ENCODE data around the gene FGF19.

FGF19 gene

GRCh38 chr11:69667619-69668604 is 35.9 kb downstream of the FGF19 start:
- DNase-seq = no peak

DNA sequence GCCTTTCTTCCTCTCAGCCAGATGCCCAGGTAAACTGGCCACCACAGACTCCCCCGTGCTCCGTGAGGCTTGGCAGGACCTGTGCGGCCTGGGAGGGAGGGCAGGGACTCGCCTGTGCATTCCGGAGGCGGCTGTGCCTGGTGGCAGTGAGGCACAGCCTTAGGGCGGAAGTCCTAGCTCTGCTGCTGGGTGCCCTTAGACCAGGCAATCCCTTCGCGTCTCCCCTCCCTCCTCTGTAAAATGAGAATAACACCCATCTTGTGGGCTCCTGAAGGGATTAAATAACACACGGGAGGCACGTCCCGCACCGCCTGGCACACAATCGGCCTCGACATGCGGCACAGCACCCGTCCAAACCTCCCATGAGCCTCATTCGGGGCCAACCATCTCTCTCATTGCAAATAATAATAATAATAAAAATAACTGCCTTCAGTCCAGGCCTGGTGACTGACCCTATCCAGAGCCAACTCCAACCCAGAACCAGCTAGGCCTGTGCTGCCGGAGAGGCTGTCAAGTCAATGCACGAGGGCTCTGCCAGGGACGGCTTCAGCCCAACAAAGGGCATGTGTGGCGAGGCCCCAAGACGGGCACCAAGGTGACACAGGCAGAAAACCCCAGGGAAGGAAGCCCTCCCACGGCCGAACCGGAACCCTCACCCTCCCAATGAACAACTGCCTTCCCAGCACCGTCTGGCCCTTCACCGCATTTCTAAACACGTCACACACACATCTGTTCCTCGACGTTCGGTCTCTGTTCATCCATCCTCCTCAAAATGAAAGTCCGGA is 36.9 kb downstream of the FGF19 start:
- DNase-seq = no peak

GRCh38 chr11:69666261-69666660 is 37.6 kb downstream of the FGF19 start:
- no peak for DNase-seq

DNA sequence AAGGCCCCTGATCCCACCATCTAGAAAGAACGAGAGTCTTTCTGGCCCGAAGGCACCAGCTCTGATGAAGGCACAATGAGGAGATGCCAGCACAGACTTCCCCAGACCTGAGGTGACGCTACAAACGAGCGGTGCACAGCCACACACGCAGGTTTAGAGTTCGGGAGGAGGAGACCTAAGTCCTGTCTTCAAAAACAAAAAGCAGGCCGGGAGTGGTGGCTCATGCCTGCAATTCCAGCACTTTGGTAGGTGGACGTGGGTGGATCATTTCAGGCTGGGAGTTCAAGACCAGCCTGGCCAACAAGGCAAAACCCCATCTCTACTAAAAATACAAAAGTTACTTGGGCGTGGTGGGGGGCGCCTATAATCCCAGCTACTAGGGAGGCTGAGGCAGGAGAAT is 38.2 kb downstream of the FGF19 start:
- no peak for DNase-seq

DNA sequence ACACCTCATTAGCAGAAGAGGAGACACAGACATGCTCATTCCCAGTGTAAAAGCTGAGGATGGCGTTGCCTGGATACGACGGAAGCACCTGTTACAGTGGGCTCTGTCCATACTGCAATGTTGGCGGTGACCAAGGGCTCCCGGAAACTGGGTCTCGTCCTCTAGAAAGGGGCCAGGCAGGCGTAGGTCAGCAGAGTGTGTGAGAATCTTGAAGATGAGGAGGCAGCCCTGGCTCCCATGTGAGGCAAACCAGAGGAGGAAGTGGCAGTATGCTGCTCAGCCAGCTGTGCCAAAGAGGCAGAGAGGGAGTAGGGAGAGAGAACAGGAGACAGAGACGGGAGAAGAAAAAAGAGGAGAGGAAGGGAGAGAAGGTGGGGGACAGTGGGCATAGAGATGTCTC is 38.9 kb downstream of the FGF19 start:
- DNase-seq = no peak

GRCh38 chr11:69664103-69664775 is 39.6 kb downstream of the FGF19 start:
- DNase-seq = no peak

- DNase-seq = no peak
Measured at GRCh38 chr11:69663326-69663725, 40.5 kb downstream of the FGF19 start.

GRCh38 chr11:69662806-69663205 is 41.0 kb downstream of the FGF19 start:
- no peak for DNase-seq

GRCh38 chr11:69662021-69662698 is 41.7 kb downstream of the FGF19 start:
- no peak for DNase-seq

GRCh38 chr11:69661413-69661715 is 42.5 kb downstream of the FGF19 start:
- DNase-seq = no peak

- no peak for DNase-seq
Measured at GRCh38 chr11:69660001-69660500, 43.8 kb downstream of the FGF19 start.

- DNase-seq = no peak
Measured at GRCh38 chr11:69659591-69659990, 44.2 kb downstream of the FGF19 start.

GRCh38 chr11:69658626-69659450 is 45.0 kb downstream of the FGF19 start:
- DNase-seq = no peak

DNA sequence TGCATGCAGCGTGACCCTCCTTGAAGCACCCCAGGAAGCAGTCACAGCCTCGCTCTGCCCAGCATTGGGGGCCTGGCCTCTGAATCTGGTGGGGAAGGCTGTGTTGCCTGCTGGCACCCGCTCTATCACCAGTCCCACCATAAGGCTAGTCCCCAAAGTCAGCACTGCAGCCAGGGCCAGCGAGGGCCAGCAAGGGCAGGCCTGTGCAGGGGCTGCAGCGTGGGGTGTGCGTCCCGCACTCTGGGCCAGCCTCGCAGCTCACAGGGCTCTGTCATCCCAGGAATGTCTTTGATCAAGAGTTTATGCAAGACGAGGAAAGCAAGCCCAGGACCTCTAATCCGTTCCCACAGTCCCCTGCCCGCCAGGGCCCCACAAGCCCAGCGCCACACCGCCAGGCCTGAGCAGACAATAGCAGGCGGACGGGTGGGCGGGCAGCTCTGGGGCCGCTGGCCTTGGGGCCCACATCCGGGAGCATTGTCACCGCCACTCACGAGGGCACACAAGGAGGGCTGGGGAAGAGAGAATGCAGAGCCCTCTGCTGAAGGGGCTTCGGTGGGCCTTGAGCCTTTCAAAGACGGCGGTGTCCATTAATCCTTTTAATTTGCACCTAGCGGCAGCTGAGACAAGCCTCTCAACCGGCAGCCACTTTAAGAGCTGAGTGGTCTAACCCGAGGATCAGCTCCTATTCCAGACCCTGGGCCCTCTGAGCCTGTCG is 45.8 kb downstream of the FGF19 start:
- no peak for DNase-seq

GRCh38 chr11:69657456-69657910 is 46.3 kb downstream of the FGF19 start:
- DNase-seq = no peak

DNA sequence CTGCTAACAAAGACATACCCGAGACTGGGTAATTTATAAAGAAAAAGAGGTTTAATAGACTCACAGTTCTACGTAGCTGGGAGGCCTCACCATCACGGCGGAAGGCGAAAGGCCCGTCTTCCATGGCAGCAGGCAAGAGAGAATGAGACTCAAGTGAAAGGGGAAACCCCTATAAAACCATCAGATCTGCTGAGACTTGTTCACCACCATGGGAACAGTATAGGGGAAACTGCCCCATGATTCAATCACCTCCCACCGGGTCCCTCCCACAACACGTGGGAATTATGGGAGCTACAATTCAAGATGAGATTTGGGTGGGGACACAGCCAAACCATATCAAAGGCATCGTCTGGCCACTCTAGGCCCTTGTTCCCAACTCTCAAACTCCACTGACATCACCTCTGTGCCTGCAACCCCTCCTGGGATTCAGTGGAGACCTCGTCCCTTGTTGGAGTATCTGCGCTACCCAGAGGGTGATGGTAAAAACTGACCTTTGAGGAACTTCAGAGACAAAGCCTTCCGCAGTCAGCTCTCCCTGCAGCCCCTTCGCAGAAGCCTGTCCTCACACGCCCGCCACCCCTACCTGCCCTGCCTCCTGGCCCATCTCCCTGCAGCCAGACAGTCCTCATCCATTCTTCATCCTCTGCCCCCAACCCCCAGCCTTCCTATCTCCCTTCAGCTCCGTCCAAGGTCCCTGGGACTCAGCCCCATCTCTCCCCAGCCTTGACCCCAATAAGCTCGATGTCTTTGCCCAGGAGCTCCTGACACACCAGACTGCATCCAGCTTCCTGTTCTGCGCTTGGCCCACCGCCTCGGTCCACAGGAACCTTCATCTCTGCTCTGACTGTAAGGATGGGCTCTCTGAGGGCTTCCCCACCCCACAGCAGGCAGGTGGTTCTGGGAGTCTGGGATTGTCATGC is 47.0 kb downstream of the FGF19 start:
- DNase-seq = no peak

DNA sequence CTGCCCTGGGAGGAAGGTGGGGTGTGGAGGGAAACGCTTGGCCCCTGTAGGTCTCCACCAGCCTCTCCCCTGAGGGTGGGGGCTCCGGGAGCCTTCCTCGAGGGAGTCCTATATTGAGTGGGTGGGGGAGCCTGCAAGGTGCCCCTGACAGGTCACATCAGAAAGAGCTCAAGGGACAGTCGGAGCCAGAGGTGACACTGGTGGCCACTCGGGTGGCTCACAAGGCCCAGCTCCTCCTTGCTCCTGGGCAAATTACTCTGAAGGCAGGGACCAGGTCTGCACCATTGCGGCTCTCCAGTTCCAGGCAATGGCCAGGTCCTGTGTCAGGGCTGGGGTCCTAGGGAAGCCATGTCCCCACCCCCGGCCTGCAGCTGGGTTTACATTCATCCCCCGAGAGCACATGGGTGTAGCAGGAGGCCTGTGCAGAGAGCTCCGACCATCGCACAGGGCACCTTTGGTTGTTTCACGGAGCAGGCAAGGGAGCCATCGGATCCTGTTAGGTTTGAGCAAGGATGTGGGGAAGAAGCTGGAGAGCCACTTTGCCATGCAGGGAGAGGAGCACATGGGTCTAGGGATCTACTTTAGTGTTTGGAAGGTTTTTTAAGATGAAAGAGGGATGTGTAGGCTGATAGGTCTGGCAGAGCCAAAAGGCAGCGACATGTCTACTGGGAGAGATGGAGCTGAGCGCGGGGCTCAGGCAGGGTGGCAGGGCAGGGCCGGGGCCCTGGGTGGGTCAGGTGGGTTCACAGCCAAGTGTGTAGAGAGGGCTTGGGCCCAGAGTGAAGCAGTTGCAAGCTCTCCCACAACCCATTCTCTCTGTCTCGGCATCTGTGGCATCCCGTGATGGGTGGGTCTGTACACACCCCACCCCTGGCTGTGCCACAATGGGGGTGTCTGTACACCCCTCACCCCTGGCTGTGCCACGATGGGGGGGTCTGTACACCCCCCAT is 48.1 kb downstream of the FGF19 start:
- DNase-seq = no peak

DNA sequence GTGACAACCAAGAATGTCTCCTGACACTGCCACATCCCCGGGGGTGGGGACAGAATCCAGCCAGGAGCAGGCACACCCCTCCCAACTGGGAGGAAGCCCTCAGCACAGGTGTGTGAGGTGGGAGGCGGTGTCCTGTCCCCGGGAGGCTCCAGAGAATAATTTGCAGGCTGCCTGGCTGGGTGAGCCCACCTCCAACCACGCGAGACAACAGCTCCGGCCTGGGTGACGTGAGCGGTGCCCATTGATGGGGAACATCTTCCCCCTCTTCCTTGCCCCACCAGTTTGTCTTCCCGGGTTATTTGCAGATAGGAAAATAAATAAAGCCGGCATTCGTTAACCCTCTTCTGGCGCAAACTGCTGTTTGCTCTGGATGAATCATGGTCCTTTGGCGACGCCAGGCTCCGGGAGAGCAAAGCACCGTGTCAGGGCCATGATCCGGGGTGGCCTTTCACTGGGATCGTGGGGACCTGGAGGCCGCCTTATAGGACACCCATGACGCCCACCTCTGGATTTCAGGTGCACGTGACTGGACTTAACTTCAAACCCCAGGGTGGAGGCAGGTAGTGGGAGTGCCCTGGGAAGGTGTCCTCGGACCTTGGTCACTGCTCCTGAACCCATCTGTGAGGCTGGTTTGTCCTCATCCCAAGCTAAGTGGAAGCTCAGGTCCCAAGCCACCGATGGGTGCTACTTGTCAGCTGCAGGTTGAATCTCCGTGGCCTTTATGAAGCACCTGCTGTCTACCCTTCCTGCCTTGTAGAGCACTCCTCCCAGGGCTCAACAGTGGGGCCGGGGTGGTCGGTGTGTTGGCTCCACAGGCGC is 49.0 kb downstream of the FGF19 start:
- DNase-seq = no peak
